Esophagus mucosa (tissue), 1 donor: ENCODE results near the gene TNNI3. TPM values are rescaled to one million over a fixed set of nuclear protein-coding genes. Genes with fewer than 3 reads are reported as not detected.
"Not testable (repeated sequence)": the region's sequence is repeated elsewhere in the genome, so short reads cannot be mapped to it uniquely, and the experiment has no call there.

Source experiments
- ATAC-seq: fragments of 200-7000 bp; cut with Tn5 transposase; one replicate; pipeline ENCODE4 v1.9.1; 2020
- total RNA-seq: library from RNA; stranded (reverse); gene quantifications from one replicate; pipeline ENCODE4 v1.2.4, GENCODE V29; 2023
- donor health status: DM: yes; HTN: yes; CAD: no.

TNNI3 gene
- total RNA-seq, 1 donor from 2014 or later, result not detected

DNA sequence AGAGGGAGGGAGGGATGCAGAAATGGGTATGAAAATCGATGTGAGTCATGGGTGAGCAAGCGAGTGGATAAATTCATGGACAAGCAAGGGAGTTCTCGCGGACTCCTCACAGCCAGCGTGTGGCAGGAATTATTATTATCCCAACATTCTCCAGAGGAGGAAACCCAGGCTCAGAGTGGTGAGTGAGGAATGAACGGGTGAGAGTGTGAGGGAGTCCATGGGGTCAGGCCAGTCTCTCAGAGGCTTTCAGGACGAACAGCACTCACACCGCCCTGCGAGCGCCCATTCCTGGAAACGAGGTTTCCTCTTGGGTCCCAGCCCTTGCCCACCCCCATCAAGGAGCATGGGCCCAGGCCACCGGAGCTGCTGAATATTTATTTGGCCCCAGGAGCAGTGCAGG is 15.2 kb upstream of the TNNI3 start:
- ATAC-seq, result no peak

DNA sequence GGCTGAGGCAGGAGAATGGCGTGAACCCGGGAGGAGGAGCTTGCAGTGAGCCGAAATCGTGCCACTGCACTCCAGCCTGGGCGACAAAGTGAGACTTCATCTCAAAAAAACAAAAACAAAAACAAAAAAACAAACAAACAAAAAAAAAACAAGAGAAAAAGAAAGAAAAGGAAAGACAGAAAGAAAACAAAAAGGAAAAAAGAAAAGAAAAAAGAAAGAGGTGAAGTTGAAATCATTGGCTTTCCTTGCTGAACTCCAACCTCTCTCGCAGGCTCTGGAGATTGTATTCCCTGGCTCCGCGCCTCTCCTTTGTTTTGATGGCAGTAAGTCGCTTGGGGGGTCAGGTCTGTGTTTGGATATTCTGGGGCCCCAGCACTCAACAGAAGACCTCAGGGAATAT is 14.8 kb upstream of the TNNI3 start:
- not testable (repeated sequence) for ATAC-seq

DNA sequence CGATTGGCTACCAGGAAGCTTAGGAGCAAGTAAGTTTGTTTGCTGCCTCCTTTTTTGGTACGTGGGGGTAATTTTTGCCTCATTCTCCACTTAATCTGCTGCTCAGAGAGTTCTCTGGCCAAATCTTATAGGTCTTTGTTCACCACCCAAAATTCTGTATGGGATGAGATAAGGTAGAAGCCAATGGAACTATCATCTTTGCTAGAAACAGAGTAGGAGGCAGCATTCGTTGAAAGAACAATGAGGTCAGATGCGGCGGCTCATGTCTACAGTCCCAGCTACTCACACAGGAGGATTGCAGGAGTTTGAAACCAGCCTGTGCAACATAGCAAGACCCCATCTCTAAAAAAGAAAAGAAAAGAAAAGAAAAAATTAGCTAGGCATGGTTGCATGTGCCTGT is 13.9 kb upstream of the TNNI3 start:
- no peak for ATAC-seq

GRCh38 chr19:55169136-55169535 is 11.6 kb upstream of the TNNI3 start:
- no peak for ATAC-seq

DNA sequence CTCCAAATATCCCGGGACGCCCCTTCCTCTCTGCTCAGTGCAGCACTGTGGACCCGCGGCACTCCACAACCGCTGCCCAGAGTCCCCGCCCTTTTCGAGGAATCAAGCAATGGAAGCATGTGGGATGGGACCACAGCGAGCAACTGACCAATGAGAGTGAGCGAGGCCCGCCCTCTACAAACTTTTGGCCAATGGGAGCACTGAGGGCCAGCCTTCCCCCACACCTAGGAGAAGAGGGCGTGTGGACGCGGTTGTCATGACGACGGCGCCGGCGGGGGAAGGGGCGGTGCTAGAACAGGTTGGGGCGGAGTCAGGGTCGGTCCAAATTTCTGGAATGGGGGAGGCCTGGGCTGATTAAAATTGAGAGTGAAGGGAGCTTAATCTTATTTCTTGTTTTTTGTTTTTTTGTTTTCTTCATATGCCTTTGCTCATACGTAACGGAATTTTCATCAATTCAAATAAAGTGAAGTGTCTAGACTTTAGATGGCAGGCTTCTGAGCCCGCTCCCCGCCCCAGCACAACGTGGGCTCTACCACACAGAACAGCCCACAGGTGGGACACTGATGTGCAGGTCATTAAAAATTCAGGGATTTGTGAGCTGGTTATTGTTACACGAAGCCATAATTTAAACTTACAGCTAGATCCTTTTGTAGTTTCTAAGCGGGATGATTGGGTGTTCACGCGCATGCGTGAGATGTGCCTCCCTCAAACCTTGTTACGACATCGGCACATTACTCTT is 9.2 kb upstream of the TNNI3 start, which contains the start of gene DNAAF3:
Gene DNAAF3, minus strand, starts transcription at position 84 of the 739 bp plus-strand sequence. CDS start 200 bp downstream, outside the sequence.
- peak; percentile 99 for ATAC-seq

- peak; percentile 62 for ATAC-seq
These were observed 8.5 kb upstream of the TNNI3 start for GRCh38 chr19:55165952-55166529.

DNA sequence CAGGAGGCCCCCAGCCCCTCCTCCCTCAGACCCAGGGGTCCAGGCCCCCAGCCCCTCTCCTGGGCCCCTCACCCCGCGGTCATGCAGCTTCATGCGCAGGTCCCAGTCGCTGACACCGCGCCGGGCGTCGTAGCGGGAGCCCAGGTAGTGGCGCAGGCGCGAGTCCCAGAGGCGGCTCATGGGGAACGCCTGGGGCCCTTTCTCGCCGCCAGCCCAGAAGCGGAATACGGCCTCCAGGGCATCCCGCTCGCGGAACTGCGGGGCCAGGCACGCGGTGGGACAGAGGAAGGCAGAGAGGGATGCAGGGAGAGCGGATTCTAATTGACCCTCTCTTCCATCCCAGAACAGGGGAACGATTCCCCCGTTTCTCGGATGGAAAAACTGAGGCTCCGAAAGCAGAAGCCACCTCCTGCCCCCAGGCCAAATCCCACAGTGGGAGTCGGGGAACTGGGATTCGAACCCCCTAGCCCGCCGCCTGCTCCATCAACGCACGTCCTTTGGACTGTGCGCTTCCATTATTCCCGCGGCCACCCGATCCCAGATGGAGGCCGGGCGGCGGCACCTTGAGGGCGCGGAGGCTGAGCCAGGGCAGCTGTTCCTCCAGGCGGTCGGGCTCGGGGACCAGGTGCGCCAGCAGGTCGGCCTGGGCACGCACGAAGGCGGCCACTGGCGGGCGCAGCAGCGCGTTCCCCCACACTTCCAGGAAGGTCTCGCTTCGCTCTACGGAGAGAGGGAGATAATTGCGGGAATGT is 4.2 kb upstream of the TNNI3 start:
- ATAC-seq, result no peak

DNA sequence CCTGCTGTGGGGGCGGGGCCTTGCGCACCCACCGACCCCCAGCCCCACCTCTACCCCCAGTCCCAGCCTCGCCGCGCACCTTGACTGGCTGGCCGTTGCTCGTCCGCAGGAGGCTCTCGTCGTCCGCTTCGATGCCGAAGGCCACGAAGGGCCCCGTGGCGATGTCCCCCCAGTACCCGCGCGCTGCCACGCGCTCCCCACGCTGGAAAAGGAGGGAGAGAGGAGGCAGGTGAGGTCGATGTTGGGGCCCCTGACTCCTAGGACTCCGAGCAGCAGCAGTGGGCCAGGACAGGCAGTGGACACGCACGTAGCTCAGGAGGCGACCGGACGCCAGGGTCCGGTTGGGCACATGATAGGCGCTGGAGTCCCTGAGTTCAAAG is 3.4 kb upstream of the TNNI3 start:
- ATAC-seq, result no peak

- peak; percentile 87 for ATAC-seq
These were observed 2.8 kb upstream of the TNNI3 start for GRCh38 chr19:55160128-55160985.

GRCh38 chr19:55158848-55159749 is 1.6 kb upstream of the TNNI3 start:
- ATAC-seq, result peak; percentile 38

GRCh38 chr19:55158423-55158822 is 891 bp upstream of the TNNI3 start:
- no peak for ATAC-seq

DNA sequence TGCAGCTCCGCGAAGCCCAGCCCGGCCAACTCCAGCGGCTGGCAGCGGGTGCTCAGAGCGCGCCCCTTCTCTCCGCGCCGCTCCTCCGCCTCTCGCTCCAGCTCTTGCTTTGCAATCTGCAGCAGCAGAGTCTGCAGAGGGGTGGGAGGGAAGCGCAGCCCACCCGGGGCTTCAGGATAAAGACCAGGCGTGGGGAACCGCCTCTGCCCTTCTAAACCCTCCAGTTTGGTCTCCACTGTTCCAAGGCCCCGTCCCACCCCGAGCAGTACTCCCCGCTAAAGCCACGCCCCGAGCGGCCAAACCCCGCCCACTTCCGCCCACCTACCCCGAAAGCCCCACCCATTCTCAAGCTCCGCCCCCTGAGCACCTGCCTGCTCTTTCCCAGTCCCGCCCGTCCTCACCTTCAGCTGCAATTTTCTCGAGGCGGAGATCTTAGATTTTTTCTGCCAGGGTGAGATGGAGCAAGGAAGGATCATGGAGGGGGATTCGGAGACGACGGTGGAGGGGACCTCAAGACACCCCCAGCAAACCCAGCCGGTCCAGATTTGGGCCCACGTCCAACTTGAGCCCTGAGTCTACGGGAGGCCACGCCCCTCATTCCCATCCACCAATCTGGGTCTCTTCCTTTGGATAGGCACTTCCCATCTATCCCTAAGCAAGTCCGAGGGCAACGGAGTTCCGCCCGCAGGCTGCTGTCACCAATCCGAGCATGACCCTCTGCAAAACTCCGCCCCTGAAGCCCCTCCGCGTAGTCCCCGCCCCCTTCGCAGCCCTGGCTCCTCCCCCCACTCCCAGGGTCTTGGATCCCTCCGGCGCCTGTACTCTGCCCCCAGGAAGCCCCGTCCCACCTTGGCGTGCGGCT is 1.1 kb downstream of the TNNI3 start:
- peak; percentile 30 for ATAC-seq

- ATAC-seq, result not testable (repeated sequence)
These were observed 1.7 kb downstream of the TNNI3 start for GRCh38 chr19:55155784-55156183.

DNA sequence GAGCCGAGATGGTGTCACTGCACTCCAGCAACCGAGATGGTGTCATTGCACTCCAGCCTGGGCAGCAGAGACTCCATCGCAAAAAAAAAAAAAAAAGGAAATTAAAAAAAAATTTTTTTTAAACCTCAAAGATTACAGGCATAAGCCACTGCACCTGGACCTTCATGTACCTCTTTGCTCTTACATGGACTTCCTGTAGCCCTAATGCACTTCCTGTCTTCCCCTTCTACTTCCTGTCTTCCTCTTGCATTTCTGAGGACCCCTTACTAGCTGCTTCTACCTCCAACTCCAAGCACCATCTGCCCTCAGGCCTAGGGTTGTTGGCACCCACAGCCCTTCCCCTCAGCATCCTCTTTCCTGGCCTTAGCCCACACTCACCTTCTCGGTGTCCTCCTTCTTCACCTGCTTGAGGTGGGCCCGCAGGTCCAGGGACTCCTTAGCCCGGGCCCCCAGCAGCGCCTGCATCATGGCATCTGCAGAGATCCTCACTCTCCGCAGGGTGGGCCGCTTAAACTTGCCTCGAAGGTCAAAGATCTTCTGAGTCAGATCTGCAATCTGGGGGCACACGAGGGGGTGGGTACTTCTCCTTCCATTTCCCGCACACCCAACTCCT is 3.8 kb downstream of the TNNI3 start:
- ATAC-seq, result no peak

GRCh38 chr19:55152017-55152416 is 5.5 kb downstream of the TNNI3 start:
- no peak for ATAC-seq

GRCh38 chr19:55149078-55150003 is 8.2 kb downstream of the TNNI3 start, which contains the start of gene TNNT1:
TSS of gene TNNT1 (minus strand) at chr19:55149206. CDS start at chr19:55147157, 2,049 bp downstream.
- no peak for ATAC-seq

DNA sequence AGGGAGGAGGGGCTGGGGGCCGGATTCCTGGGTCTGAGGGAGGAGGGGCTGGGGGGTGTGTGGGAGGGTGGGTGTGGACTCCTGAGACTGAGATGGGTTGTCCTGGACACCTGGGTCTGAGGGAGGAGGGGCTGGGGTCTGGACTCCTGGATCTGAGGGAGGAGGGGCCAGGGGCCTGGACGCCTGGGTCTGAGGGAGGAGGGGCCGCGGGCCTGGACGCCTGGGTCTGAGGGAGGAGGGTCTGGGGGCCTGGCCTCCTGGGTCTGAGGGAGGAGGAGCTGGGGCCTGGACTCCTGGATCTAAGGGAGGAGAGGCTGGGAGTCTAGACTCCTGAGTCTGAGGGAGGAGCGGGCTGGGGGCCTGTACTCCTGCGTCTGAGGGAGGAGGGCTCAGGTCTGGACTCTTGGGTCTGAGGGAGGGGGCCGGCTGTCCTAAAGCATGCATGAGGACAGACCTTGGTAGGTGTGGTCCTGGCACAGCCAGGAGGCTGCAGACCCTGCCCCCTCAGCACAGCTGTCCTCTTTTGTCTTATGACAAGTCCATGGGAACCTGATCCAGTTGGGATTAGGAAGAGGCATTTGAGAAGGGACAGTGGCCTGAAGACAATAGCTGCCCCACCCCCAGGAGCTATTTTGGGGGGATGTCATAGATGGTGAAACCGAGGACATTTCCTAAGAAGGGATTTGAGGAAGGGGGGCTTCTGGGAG is 9.8 kb downstream of the TNNI3 start:
- no peak for ATAC-seq

DNA sequence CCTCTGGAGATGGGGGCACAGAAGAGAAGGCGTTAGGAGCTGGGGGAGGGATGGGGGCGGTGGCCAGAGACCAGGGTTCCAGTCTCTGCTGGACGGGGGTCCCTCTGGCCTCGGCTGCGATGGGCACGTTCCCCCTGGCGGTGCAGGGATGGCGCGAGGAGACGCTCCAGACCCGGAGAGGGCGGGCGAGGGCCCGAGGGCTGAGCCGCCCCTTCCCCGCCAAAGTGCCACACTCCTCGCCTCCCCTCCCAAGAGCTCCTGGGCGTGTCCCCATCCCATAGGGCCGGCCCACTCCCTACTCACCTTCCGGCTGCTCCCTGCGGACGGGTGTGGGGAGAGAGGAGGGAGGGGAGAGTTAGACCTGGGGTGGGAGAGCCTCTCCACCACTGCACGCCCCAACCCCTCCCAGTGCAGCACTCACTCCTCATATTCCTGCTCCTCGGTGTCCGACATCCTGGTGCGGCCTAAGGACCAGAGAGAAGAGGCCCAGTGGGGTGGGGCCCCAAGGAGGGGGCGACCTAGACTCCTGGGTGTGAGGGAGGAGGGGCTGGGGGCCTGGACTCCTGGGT is 10.7 kb downstream of the TNNI3 start:
- ATAC-seq, result peak; percentile 56
